ENCODE data around the gene AHCTF1. TPM values are rescaled to one million over a fixed set of nuclear protein-coding genes. Genes with fewer than 3 reads are reported as not detected.

The AHCTF1 gene
- total RNA-seq, 2 donors from 2014 or later: 37.4 to 45.5 TPM

DNA sequence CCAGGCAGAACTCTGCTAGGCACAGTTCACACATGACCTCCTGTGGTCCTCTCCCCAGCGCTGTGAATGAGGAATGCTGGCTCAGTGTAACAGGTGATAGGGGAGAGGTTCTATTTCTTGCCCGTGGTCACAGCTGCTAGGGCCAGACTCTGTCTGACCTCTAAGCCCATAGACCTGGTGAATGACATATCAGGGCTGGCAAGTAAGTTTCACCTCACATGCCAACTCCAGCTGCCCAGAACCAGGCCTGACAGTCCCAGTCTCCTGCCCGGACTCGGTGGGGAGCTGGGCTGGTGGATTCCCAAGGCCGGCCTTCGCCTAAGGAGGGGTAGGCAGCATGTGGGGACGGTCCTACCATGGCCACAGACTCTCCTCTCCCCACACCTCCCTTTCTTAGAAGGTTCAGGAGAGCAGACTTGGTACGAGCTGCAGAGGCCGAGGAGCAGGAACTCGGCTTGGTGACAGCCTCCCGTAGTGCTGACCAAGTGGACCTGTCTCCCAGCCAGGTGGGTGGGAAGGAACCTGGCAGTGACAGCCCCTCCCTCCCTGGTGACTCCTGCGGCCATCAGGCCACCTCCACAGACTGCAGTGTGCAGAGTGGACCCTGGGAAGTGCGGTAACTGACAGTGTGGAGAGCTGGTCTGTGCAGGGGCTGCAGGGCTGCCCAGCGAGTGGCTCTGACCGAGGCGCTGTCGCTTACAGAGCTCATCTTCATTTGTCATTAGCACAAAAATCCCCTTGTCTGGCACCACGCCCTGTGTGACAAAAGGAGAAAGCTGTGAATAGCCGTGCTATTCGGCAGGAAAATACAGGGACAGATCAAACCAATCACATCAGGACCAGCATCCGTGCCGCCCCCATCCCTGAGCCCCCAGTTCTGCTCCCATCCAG is 132.9 kb downstream of the AHCTF1 start:
- Mint-ChIP-seq H3K4me1 (ENCODE audit: low read depth) (no peaks in the 10 kb centered on the region), H3K36me3 (ENCODE audit: insufficient read depth in 2 of 2) (no peaks in the 10 kb centered on the region), H3K9me3 (no peaks in the 10 kb centered on the region), H3K4me3 (no peak overlapping the region), H3K27me3 (ENCODE audit: low read depth) (no peaks in the 10 kb centered on the region), H3K27ac (no peak overlapping the region)
- no peak for DNase-seq
- no peak for ATAC-seq (replicated peaks in 1 of 2)

DNA sequence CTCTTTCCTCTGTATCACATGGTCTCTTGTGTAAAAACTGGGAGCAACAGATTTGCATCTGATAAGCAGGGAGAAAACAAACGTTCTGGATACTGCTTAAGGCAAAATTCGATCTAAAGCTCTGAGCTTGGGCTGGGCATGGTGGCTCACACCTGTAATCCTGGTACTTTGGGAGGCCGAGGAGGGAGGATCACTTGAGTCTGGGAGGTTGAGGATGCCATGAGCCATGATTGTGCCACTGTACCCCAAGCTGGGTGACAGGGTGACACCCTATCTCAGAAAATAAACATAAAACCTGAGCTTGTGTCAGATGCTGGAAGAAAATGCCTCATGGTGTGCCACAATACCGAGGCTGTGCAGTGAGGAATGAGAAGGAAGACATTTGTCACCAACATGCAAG is 133.6 kb downstream of the AHCTF1 start:
- Mint-ChIP-seq H3K27me3 (ENCODE audit: low read depth) (no peaks in the 10 kb centered on the region), H3K27ac (no peak overlapping the region), H3K36me3 (ENCODE audit: insufficient read depth in 2 of 2) (no peaks in the 10 kb centered on the region), H3K4me3 (no peak overlapping the region), H3K4me1 (ENCODE audit: low read depth) (no peaks in the 10 kb centered on the region), H3K9me3 (no peaks in the 10 kb centered on the region)
- DNase-seq (no peak), ATAC-seq (replicated peaks in 1 of 2) (no peak)

DNA sequence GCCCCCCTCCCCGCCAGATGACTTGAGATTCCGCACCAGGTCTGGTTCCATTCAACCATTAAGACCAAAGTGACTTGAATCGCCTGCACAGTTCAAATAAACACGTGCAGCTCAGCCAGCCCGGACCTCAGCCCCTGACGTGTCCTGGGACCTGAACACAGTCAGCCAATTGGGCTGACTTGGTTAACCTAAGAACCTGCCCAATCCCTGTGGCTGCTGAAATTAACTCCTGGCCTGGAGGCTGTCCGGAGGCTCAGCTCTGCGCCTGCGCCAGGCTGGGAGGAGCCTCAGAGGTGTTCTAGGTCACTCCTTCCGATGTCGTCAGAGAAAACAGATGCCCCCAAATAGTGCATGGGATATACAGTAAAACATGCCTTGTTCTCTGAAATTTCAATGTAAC is 134.2 kb downstream of the AHCTF1 start:
- ATAC-seq (replicated peaks in 1 of 2) (no peak), DNase-seq (no peak)
- Mint-ChIP-seq H3K4me1 (ENCODE audit: low read depth) (no peaks in the 10 kb centered on the region), H3K27ac (no peak overlapping the region), H3K36me3 (ENCODE audit: insufficient read depth in 2 of 2) (no peaks in the 10 kb centered on the region), H3K4me3 (no peak overlapping the region), H3K9me3 (no peaks in the 10 kb centered on the region), H3K27me3 (ENCODE audit: low read depth) (no peaks in the 10 kb centered on the region)

DNA sequence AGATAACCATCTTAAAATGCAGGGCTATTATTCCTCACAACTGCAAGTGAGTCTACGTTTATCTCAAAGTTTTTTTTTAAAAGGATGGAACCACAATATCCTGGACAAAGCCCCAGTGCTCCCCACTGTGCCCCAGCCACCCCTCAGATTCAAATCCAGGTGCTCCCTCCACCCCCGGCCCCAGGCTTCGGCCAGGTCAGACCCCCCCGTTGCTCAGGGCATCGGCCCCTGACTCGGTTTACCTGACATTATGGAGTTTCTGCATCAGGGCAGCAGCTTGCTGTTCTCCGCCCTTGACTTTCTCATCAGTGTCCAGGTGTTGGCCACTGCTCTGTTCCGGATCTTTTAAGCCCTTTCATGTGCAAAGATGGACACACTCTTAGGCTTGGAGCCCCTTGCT is 134.6 kb downstream of the AHCTF1 start:
- ATAC-seq (replicated peaks in 1 of 2): no peak
- no peak overlapping the region for H3K27ac Mint-ChIP-seq
- H3K27me3 Mint-ChIP-seq (ENCODE audit: low read depth): no peaks in the 10 kb centered on the region
- no peak for DNase-seq
- no peak overlapping the region for H3K4me3 Mint-ChIP-seq
- no peaks in the 10 kb centered on the region for H3K9me3 Mint-ChIP-seq
- H3K4me1 Mint-ChIP-seq (ENCODE audit: low read depth): no peaks in the 10 kb centered on the region
- H3K36me3 Mint-ChIP-seq (ENCODE audit: insufficient read depth in 2 of 2): no peaks in the 10 kb centered on the region

DNA sequence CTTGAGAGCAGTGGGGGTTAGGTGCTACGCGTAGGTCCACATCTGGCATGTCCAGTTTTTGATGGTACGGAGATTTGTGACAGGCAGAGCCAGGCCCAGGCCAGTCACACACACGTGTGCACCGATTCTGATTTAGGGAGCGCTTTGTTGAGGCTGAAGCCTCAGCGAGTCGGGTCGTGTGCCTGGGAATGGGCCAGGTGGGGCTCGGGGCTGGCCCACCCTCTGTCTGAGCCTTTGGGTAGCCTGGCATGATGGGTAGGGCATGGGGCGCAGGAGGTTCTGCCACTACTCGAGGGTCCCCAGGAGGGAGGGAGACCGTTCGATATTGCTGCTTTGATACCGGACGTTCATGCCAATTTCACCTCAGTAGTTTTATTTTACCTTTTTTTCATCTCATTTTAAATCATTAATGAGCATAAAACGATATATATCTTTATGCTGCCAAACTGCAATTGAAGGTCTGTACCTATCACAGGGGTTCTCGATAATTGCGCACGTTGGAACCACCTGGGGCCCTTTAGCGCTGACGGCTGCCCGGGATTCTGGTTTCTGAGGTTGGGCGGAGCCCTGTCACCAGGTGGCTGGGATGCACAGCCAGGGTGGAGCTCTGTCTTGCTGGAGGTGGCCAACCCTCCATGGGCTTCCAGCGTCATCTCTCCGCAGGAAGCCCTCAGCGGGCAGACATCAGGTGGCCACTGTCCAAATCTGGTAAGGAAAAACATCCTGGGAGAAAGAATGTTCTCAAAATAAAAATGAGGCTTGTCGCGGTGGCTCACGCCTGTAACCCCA is 135.6 kb downstream of the AHCTF1 start:
- H3K27ac Mint-ChIP-seq: no peak overlapping the region

DNA sequence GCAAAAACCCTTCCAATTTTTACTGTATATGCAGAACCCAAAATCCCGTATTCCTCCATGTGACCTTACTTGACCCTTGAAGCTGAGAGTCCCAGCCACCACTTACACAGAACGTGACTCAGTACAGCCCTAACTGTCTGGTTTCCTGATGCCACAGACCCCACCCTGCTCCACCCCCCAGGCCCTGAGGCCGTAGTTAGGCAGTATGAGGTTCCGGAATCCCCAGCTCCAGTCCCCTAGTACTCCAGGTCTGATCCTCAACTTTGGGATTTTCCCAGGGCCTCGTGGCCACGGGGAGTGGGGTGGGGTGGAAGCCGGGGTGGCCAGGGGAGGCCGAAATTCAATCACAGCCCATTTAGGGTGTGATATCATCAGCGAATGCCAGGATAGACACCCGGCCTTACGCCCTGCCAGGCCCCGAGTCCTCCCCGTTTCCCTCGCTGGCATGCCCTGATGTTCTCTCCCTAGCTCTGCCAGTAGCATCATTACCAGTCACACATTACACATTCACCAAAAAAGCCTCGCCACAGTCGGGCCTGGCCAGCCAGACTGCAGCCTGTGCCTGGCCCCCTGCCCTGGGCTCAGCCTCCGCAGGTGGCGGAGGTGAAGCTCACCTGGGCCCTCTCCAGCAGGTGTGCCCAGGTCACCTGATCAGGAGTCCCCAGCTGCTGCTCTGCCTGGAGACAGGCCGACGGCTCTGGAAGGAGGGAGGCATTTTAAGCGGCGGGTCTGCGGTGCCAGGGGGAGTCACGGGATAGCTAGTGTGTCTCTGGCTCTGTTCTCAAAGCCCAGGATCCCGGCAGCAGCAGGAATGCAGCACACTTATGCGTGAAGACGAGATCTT is 136.7 kb downstream of the AHCTF1 start:
- ATAC-seq (replicated peaks in 1 of 2) (no peak), DNase-seq (no peak)
- H3K4me1 Mint-ChIP-seq (ENCODE audit: low read depth): no peaks in the 10 kb centered on the region
- H3K4me3 Mint-ChIP-seq: no peak overlapping the region
- H3K9me3 Mint-ChIP-seq: no peaks in the 10 kb centered on the region
- no peaks in the 10 kb centered on the region for H3K36me3 Mint-ChIP-seq (ENCODE audit: insufficient read depth in 2 of 2)
- no peak overlapping the region for H3K27ac Mint-ChIP-seq
- no peaks in the 10 kb centered on the region for H3K27me3 Mint-ChIP-seq (ENCODE audit: low read depth)

More for the DNA sequence above, 135.6 kb downstream of the AHCTF1 start:
- Mint-ChIP-seq H3K36me3 (ENCODE audit: insufficient read depth in 2 of 2) (no peaks in the 10 kb centered on the region), H3K27me3 (ENCODE audit: low read depth) (no peaks in the 10 kb centered on the region), H3K4me1 (ENCODE audit: low read depth) (no peaks in the 10 kb centered on the region), H3K9me3 (no peaks in the 10 kb centered on the region), H3K4me3 (no peak overlapping the region)
- ATAC-seq (replicated peaks in 1 of 2): no peak
- DNase-seq: no peak

DNA sequence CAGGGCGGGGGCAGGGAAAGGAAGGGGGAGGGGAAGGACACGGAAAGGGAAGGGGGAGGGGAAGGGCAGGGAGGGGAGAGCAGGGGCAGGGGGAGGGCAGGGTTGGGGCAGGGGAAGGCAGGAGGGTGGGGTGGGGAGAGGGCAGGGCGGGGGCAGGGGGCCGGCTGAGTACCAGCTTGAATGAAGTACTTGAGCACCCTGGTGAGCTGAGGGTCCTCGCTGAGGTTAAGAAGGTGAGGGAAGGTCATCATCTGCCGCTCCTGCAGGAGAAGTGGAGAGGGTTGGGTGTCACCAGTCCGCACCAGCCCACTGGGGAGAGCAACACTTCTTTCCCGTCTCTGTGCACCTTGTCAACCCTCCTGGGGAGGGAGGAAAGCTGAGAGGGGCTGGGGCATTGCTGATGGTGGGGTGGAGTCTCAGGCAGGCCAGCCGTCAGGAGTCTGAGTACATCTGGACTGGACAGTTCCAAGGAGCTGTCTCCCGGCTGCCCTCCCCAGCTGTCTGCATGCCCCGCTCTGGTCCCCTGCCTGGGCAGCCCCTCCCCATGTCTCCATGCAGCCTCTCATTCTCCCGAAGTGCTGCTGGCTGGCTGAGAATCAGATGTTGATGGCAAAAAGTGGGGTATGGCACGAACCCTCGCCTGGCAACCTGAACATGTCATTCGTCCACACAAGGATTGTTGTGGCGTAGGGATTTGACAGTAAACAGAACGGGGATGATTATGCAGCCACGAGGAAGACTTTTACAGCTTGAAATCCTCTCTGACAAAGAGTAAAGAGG is 137.5 kb downstream of the AHCTF1 start:
- peaks cover 4% of the 10 kb centered on the region for H3K27me3 Mint-ChIP-seq (ENCODE audit: low read depth)
- H3K27ac Mint-ChIP-seq: no peak overlapping the region
- H3K9me3 Mint-ChIP-seq: no peaks in the 10 kb centered on the region
- H3K4me3 Mint-ChIP-seq: no peak overlapping the region
- no peak for DNase-seq
- no peaks in the 10 kb centered on the region for H3K4me1 Mint-ChIP-seq (ENCODE audit: low read depth)
- no peak for ATAC-seq (replicated peaks in 1 of 2)
- no peaks in the 10 kb centered on the region for H3K36me3 Mint-ChIP-seq (ENCODE audit: insufficient read depth in 2 of 2)

DNA sequence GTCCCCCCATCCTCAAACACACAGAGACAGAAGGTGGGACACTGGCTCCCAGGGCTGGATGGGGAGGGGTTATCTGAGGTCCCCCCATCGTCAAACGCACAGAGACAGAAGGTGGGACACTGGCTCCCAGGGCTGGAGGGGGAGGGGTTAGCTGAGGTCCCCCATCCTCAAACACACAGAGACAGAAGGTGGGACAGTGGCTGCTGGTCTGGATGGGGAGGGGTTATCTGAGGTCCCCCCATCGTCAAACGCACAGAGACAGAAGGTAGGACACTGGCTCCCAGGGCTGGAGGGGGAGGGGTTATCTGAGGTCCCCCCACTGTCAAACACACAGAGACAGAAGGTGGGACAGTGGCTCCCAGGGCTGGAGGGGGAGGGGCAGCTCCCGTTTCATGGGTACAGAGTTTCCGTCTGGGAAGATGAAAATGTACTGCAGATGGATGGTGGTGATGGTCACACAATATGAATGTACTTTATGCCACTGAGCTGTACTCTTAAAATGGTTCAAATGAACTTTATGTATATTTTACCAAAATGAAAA is 138.3 kb downstream of the AHCTF1 start:
- Mint-ChIP-seq H3K4me3 (no peak overlapping the region), H3K9me3 (no peaks in the 10 kb centered on the region), H3K27me3 (ENCODE audit: low read depth) (peaks cover 5% of the 10 kb centered on the region), H3K36me3 (ENCODE audit: insufficient read depth in 2 of 2) (no peaks in the 10 kb centered on the region), H3K4me1 (ENCODE audit: low read depth) (no peaks in the 10 kb centered on the region), H3K27ac (no peak overlapping the region)
- no peak for ATAC-seq (replicated peaks in 1 of 2)
- DNase-seq: no peak

DNA sequence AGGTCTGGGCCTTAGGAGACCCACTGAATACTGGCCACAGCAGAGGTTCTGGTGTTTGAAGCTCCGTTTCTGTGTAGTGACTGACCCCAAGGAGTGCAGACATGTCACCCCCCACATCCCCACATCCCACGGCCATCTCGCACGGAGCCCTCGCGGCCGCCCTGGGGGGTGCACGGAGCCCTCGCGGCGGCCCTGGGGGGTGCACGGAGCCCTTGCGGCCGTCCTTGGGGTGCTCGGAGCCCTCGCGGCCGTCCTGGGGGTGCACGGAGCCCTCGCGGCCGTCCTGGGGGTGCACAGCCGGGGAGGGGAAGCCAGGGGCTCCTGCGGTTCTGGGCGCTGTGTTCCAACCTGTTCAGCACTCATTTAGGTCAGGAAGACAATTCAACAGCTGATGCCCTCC is 139.1 kb downstream of the AHCTF1 start:
- Mint-ChIP-seq H3K27me3 (ENCODE audit: low read depth) (peaks cover 5% of the 10 kb centered on the region), H3K9me3 (no peaks in the 10 kb centered on the region), H3K36me3 (ENCODE audit: insufficient read depth in 2 of 2) (no peaks in the 10 kb centered on the region), H3K4me3 (no peak overlapping the region), H3K4me1 (ENCODE audit: low read depth) (no peaks in the 10 kb centered on the region), H3K27ac (no peak overlapping the region)
- no peak for DNase-seq
- no peak for ATAC-seq (replicated peaks in 1 of 2)

DNA sequence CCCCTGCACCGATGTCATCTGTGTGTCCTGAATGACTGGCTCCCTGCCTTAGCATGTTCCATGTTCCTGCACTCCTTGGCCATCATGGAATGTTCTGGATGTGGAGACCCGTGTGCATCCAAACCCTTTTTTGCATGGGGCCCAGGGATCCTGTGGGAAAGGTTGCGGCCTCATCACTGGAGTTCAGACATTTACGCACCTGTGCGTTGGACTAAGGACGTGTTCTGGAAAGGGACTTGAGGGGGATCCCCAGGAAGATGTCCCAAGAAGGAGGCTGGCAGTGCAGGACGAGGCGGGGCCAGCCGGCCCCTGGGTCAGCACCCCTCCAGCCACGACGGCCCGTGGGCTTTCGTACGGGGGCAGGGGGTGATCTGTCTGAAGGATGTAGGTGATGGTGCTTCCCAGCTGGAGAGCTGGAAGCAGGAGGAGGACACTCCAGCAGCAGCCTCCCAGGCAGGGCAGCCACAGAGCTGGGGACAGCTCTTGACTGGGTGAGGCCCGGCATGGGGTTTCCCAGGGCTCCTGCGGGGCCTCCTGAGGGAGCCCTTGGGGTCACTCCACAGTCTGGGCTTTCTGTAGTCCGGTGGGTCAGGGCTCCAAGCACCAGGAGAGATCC is 140.3 kb downstream of the AHCTF1 start:
- Mint-ChIP-seq H3K4me1 (ENCODE audit: low read depth) (no peaks in the 10 kb centered on the region), H3K27me3 (ENCODE audit: low read depth) (peaks cover 5% of the 10 kb centered on the region), H3K4me3 (no peak overlapping the region), H3K36me3 (ENCODE audit: insufficient read depth in 2 of 2) (no peaks in the 10 kb centered on the region), H3K27ac (no peak overlapping the region), H3K9me3 (no peaks in the 10 kb centered on the region)
- ATAC-seq (replicated peaks in 1 of 2): no peak
- no peak for DNase-seq

DNA sequence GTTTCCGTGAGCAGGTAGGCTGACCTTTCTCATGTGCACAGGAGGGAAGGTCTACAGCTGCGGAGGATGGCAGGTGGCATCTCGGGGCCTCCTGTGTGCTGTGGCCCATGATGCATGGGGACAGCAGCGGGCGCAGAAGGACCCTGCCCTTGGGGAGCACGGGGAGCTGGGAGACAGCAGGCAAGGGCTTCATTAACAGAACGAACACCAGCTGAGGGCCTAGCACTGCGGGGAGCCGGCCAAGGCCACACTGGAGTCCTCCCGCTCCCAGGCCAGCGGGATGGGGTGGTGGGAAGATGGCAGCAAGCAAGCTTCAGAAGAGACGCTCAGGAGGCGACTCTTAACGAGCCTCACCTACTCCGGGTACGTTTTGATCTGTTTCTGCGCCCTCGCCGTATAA is 140.9 kb downstream of the AHCTF1 start:
- ATAC-seq (replicated peaks in 1 of 2) (no peak), DNase-seq (no peak)
- Mint-ChIP-seq H3K36me3 (ENCODE audit: insufficient read depth in 2 of 2) (peaks cover 0 to 2% of the 10 kb centered on the region in 2 donors), H3K27ac (no peak overlapping the region), H3K4me1 (ENCODE audit: low read depth) (no peaks in the 10 kb centered on the region), H3K27me3 (ENCODE audit: low read depth) (peaks cover 5% of the 10 kb centered on the region), H3K9me3 (peaks cover 0 to under 1% of the 10 kb centered on the region in 2 donors), H3K4me3 (no peak overlapping the region)

DNA sequence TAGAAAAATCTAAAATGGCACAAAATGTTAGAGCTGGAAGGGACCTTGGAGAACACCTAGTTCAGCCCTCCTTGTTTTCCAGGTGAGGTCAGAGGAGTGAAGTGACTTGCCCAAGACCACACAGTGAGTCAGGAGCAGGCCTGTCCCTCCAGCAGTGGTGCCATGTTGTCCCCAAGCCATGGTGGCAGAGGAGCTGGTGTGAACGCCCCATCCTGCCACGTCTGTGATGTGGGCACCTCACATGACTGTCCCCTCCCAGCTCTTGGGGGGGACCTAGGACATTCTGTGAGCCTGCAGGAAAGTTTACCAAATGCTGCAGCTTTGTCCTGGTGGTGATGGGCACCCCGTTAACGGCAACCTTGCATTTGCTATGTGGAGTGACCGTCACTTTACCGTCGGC is 141.4 kb downstream of the AHCTF1 start:
- H3K27ac Mint-ChIP-seq: no peak overlapping the region
- no peaks in the 10 kb centered on the region for H3K4me1 Mint-ChIP-seq (ENCODE audit: low read depth)
- H3K9me3 Mint-ChIP-seq: peaks cover 0 to 2% of the 10 kb centered on the region in 2 donors
- DNase-seq: no peak
- peaks cover 0 to 3% of the 10 kb centered on the region in 2 donors for H3K36me3 Mint-ChIP-seq (ENCODE audit: insufficient read depth in 2 of 2)
- peaks cover 5% of the 10 kb centered on the region for H3K27me3 Mint-ChIP-seq (ENCODE audit: low read depth)
- no peak for ATAC-seq (replicated peaks in 1 of 2)
- no peak overlapping the region for H3K4me3 Mint-ChIP-seq
